Brain microvascular endothelial cell (primary cell): Measurements from ENCODE around the gene COBLL1.
A peak's percentile ranks its signal among the peaks of the same experiment; 100 is the strongest.

Experiments
- DNase-seq: peaks from one replicate; pipeline ENCODE4 v3.0.0-alpha.2; 2020
- H3K27ac ChIP-seq: fragments of 250-450 bp; sonication (Bioruptor Pico); 2 replicates; pipeline ENCODE4 v1.5.1; 2020; ENCODE audit warnings: mild to moderate bottlenecking, moderate library complexity
- H3K27me3 ChIP-seq: fragments of 250-450 bp; sonication (Bioruptor Pico); replicated peaks from 2 replicates; pipeline ENCODE4 v1.5.1; 2020; ENCODE audit warnings: mild to moderate bottlenecking
- H3K36me3 ChIP-seq: fragments of 250-450 bp; sonication (Bioruptor Pico); replicated peaks from 2 replicates; pipeline ENCODE4 v1.5.1; 2020; ENCODE audit warnings: mild to moderate bottlenecking
- H3K4me3 ChIP-seq: 2 replicates; pipeline ENCODE4 v1.5.1; 2011; ENCODE audit warnings: low read depth, mild to moderate bottlenecking, control low read depth, low read length, moderate library complexity
- CTCF ChIP-seq: IDR thresholded peaks from 2 replicates; pipeline ENCODE4 v1.5.1; 2011; ENCODE audit warnings: low read depth, mild to moderate bottlenecking, moderate library complexity, low read length, control low read depth, inconsistent platforms; ENCODE audit errors: missing control alignments
- in situ Hi-C: cut with HindIII; loops from 2 replicates; pipeline ENCODE4 v1.10.0; 2017; ENCODE audit warnings: low sequenced_read_pairs, low pct_ligation_motif_present

Gene COBLL1

GRCh38 chr2:164840930-164841718, 499 bp downstream of the COBLL1 start:
- Histone ChIP-seq H3K36me3 (no peaks in the 10 kb centered on the region), H3K27ac (peak overlapping the region; percentile 67), H3K27me3 (no peaks in the 10 kb centered on the region), H3K4me3 (peak overlapping the region; percentile 74)
- DNase-seq = peak; percentile 45
- in situ Hi-C loops = no loop called here
- TF ChIP-seq CTCF = no peak

DNA sequence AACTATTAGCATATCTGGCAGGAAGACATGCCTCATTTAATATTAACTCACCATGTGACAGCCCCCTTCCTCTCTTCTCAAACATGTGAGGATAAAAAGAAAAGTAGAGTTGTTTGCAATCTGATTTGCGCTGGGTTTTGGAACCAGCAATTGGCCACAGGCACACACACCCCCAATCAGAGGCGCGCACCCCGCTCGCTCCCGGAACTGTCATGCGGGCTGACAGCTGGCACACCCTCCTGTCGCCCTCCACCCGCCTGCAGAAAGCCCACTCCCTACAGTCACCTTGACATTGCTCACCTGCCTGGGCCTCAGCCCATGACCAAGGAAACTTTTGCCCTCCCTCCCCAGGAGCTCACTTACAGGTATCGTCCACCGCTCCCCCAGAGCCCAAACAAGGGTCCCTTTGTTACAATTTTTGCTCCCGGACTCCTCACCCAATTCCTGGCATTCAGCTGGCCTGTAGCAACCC, 1.1 kb downstream of the COBLL1 start:
- no peaks in the 10 kb centered on the region for H3K27me3 ChIP-seq
- H3K27ac ChIP-seq = peak overlapping the region; percentile 67
- in situ Hi-C loops = no loop called here
- H3K4me3 ChIP-seq = peak overlapping the region; percentile 74
- H3K36me3 ChIP-seq = no peaks in the 10 kb centered on the region
- DNase-seq = no peak
- TF ChIP-seq CTCF = no peak

DNA sequence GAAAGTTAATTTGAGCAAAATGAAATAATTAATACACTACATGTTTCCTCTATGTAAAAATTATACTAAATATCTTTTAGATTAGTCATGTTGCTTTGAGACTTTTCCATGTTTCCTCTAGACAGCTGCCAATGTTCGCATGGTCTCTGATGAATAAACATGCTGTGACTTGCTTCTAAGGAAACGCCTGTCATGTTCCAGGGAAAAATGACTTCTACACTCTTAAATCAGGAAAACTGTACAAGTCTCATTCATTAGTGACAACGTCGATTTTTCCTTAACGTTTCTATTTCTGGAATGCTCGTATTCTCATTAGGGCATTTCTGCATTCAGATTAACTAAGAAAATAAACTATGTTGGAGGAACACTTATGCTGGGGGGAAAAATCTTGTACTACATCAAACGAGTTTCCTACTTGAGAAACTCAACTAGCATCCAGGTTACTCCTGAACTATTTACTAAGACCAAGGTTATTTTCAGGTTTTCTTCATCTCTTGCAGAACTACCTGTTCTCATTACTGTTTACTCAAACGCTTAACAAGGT, 1.6 kb downstream of the COBLL1 start:
- H3K4me3 ChIP-seq = peak overlapping the region; percentile 74
- H3K27ac ChIP-seq = no peak overlapping the region
- in situ Hi-C loops = no loop called here

GRCh38 chr2:164837807-164838206, 3.8 kb downstream of the COBLL1 start:
- in situ Hi-C loops = no loop called here
- Histone ChIP-seq H3K36me3 (no peaks in the 10 kb centered on the region), H3K27ac (peak overlapping the region; percentile 22), H3K4me3 (no peak overlapping the region), H3K27me3 (no peaks in the 10 kb centered on the region)
- no peak for TF ChIP-seq CTCF
- DNase-seq = no peak

More for the DNA sequence above, 1.6 kb downstream of the COBLL1 start:
- no peaks in the 10 kb centered on the region for H3K36me3 ChIP-seq
- TF ChIP-seq CTCF = no peak
- H3K27me3 ChIP-seq = no peaks in the 10 kb centered on the region
- peak; percentile 60 for DNase-seq

GRCh38 chr2:164836907-164837306, 4.7 kb downstream of the COBLL1 start:
- no peaks in the 10 kb centered on the region for H3K27me3 ChIP-seq
- H3K27ac ChIP-seq = no peak overlapping the region
- TF ChIP-seq CTCF = no peak
- in situ Hi-C loops = no loop called here
- no peak for DNase-seq
- no peaks in the 10 kb centered on the region for H3K36me3 ChIP-seq
- H3K4me3 ChIP-seq = no peak overlapping the region

DNA sequence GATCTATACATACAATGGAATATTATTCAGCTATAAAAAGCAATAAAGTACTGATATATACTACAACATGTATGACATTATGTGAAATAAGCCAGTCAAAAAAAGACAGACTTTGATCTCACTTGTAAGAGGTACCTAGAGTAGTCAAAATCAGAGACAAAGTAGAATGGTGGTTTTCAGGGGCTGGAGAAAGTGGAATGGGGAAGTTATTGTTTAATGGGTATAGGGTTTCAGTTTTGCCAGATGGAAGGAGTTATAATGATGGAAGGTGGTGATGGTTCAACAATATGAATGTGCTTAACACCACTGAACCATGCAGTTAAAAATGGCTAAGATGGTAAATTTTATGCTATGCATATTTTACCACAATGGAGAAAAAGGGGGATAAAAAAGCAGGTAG, 6.3 kb downstream of the COBLL1 start:
- Histone ChIP-seq H3K36me3 (no peaks in the 10 kb centered on the region), H3K27me3 (no peaks in the 10 kb centered on the region), H3K4me3 (no peak overlapping the region), H3K27ac (no peak overlapping the region)
- DNase-seq = no peak
- TF ChIP-seq CTCF = no peak
- in situ Hi-C loops = no loop called here
